ENCODE results near the gene KAT8.

- TF ChIP-seq ZNF335 (tag by site-specific recombination; conservative IDR thresholded peaks at IDR 0.05) (no peak), ZBTB48 (tag by site-specific recombination; IDR thresholded peaks at IDR 0.05) (no peak), ZNF600 (tag by site-specific recombination; IDR thresholded peaks at IDR 0.05) (no peak), CTCF (tag by site-specific recombination; IDR thresholded peaks at IDR 0.05) (no peak), SP2 (tag by site-specific recombination; IDR thresholded peaks at IDR 0.05) (no peak), SALL2 (tag by site-specific recombination; IDR thresholded peaks at IDR 0.05; ENCODE audit: borderline replicate concordance) (no peak)
These were observed 30.1 kb downstream of the KAT8 start for GRCh38 chr16:31147574-31147973.

All from HEK293 (cell line).